ENCODE results near the gene DUOXA2.

GRCh38 chr15:45100884-45101625 is 13.1 kb upstream of the DUOXA2 start:
- no peak for TF ChIP-seq POLR2AphosphoS5 (IDR thresholded peaks at IDR 0.05)
- TF ChIP-seq POLR2A (IDR thresholded peaks at IDR 0.05) = no peak
- TF ChIP-seq CTCF (IDR thresholded peaks at IDR 0.05) = no peak

Measured in upper lobe of left lung (tissue), 4 donors.